ENCODE results near the gene ZSCAN26.
"Not testable (repeated sequence)": the region's sequence is repeated elsewhere in the genome, so short reads cannot be mapped to it uniquely, and the experiment has no call there.

ZSCAN26 gene

DNA sequence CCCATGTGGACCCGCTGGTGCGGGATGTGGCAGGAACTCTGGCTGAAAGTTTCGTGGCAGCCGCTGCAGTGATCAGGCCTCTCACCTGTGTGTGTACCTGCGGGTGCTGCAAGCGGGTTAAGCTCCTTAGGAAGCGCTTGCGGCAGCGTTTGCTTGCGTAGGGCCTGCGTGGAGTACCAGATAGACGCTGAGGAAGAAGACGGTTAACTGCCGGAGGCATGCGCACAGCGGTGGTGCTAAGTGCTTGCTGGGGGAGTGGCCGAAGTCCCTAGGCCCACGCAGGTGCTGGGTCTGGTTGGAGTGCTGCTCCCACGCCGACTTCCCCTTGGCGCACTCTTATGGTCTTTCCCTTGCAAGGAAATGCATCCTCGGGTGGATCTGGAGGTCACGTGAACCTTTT lies 46.0 kb downstream of the ZSCAN26 start:
- H3K4me3 ChIP-seq (replicated peaks in 1 of 2; ENCODE audit: low read depth in 2 of 2, low read length in 2 of 2): no peak overlapping the region
- DNase-seq (ENCODE audit: low read depth in 2 of 2): no peak
- TF ChIP-seq, protein P1, sequence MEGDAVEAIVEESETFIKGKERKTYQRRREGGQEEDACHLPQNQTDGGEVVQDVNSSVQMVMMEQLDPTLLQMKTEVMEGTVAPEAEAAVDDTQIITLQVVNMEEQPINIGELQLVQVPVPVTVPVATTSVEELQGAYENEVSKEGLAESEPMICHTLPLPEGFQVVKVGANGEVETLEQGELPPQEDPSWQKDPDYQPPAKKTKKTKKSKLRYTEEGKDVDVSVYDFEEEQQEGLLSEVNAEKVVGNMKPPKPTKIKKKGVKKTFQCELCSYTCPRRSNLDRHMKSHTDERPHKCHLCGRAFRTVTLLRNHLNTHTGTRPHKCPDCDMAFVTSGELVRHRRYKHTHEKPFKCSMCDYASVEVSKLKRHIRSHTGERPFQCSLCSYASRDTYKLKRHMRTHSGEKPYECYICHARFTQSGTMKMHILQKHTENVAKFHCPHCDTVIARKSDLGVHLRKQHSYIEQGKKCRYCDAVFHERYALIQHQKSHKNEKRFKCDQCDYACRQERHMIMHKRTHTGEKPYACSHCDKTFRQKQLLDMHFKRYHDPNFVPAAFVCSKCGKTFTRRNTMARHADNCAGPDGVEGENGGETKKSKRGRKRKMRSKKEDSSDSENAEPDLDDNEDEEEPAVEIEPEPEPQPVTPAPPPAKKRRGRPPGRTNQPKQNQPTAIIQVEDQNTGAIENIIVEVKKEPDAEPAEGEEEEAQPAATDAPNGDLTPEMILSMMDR (IDR thresholded peaks at IDR 0.05; ENCODE audit: low read depth, low read length): no peak

DNA sequence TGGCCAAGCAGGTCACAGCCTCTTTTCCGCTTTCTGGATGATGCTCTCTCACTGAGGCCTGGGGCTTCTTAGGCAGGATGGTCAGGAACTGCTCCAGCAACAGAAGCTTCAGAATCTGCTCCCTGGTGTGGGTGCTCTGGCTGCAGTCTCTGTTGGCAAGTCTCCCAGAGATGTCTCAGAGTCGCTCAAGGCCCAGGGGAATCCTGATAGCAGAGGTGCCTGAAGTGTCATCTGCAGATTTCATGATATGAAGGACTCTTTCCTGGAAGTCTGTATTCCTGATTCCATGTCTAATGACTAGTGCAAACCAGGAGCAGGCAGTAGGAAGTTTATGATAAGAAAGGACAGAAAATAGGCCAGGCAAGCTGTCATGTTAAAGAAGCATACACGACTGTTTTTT lies 48.7 kb downstream of the ZSCAN26 start:
- no peak for DNase-seq (ENCODE audit: low read depth in 2 of 2)
- TF ChIP-seq, protein P1 (IDR thresholded peaks at IDR 0.05; ENCODE audit: low read depth, low read length): no peak
- no peak overlapping the region for H3K4me3 ChIP-seq (replicated peaks in 1 of 2; ENCODE audit: low read depth in 2 of 2, low read length in 2 of 2)

DNA sequence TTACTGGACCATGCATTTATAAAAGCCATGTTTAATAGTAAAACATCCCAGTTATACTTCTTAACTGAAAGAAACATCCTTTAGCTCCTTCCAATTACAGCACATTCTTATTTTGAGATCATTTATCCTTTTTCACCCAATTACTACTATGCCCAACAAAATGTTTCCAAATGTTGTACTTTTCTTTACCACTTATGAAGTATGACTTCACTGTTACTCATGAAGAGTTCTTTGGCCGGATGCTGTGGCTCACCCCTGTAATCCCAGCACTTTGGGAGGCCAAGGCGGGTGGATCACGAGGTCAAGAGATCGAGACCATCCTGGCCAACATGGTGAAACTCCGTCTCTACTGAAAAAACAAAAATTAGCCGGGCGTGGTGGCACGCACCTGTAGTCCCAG lies 50.9 kb downstream of the ZSCAN26 start:
- not testable (repeated sequence) for H3K4me3 ChIP-seq (replicated peaks in 1 of 2; ENCODE audit: low read depth in 2 of 2, low read length in 2 of 2)
- DNase-seq (ENCODE audit: low read depth in 2 of 2): peak in 1 of 2 donors; percentile 55

DNA sequence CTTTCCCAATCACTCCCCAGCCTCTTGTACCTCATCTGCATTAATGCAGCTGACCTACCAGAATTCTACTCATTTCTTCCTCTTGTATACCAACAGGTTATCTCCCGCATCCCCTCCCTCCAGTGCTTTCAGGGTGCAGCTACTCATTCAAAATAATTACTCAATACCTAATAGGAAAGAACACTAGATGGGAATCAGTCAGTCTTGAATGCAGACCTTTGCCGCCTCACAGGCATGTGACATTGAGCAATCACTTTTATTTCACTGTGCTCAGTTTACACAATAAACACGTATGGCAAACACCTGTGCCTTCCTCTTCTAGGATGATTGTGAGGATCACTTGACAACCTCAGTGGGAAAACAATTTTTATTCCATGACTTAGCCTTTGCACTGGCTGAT lies 55.7 kb downstream of the ZSCAN26 start:
- no peak overlapping the region for H3K4me3 ChIP-seq (replicated peaks in 1 of 2; ENCODE audit: low read depth in 2 of 2, low read length in 2 of 2)
- TF ChIP-seq, protein P1 (IDR thresholded peaks at IDR 0.05; ENCODE audit: low read depth, low read length): no peak
- DNase-seq (ENCODE audit: low read depth in 2 of 2): no peak

DNA sequence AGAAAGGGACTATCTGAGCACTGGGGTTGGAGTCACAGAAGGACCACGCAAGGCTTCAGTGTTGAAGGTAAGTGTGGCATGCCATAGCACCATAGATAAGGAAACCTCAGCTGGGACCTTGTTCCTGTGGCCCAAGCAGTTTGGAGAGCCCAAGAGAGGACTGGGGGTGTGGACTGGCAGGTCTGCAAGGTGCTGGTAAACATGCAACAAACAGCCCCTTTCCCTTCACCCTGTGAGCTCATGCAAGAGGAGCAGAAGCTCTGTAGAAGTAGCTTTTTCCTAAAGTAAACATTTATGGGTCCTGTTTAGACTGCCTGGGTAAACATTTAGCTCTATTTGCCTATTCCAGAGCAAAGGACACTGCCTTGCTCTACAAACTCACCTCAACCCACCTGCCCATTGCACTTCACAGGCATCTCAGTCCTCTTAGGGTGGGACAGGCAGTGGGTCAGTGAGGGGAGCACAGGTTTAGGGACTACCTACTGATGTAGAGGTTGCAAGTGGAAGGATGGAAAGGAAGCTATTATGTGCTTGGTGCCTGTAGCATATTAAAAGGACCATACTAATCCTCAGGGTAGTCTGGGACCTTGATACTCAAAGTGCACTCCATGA lies 57.0 kb downstream of the ZSCAN26 start:
- H3K4me3 ChIP-seq (replicated peaks in 1 of 2; ENCODE audit: low read depth in 2 of 2, low read length in 2 of 2): no peak overlapping the region
- TF ChIP-seq, protein P1 (IDR thresholded peaks at IDR 0.05; ENCODE audit: low read depth, low read length): no peak
- no peak for DNase-seq (ENCODE audit: low read depth in 2 of 2)

DNA sequence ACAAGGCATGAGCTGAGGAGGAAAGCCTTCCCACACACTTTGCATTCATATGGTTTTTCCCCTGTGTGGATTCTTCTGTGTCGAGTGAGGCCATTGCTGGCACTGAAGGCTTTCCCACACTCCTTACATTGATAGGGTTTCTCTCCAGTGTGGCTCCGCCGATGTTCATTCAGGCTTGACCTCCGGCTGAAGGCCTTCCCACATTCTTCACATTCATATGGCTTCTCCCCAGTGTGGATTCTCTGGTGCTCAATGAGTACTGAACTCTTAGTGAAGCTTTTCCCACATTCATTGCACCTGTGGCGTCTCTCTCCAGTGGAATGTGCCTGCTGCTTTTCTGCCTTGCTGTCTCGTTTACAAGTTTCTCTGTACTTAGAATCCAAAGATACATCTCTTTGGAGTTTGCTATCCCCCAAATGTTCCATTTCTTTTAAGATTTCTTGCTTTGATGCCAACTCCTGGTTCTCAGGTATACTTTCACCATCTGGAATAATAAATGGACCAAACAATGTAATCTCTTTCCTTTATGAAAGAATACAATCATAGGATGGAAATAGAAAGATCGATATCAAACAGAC lies 59.5 kb downstream of the ZSCAN26 start:
- TF ChIP-seq, protein P1 (IDR thresholded peaks at IDR 0.05; ENCODE audit: low read depth, low read length): no peak
- no peak overlapping the region for H3K4me3 ChIP-seq (replicated peaks in 1 of 2; ENCODE audit: low read depth in 2 of 2, low read length in 2 of 2)
- no peak for DNase-seq (ENCODE audit: low read depth in 2 of 2)

Data from cardiac fibroblast (primary cell).